Stimulated activated naive CD8-positive, alpha-beta T cell treated with anti-CD3 and anti-CD28 coated beads, Interleukin-15, Interleukin-2, amounts not matched to agents 100 ng/mL and 50 ng/mL, for 24 hours (primary cell): ENCODE results near the gene SGTA.
A peak's percentile ranks its signal among the peaks of the same experiment; 100 is the strongest.

Experiments used
- H3K27ac Mint-ChIP-seq: one replicate; pipeline ENCODE4 v1.8.0; 2021; ENCODE audit warnings: mild to moderate bottlenecking, mixed read lengths
- H3K27me3 Mint-ChIP-seq: one replicate; pipeline ENCODE4 v1.8.0; 2021; ENCODE audit warnings: mixed read lengths
- H3K36me3 Mint-ChIP-seq: one replicate; pipeline ENCODE4 v1.8.0; 2021; ENCODE audit warnings: low read depth, mixed read lengths
- H3K4me1 Mint-ChIP-seq: one replicate; pipeline ENCODE4 v1.8.0; 2021; ENCODE audit warnings: low read depth, mixed read lengths
- H3K4me3 Mint-ChIP-seq: one replicate; pipeline ENCODE4 v1.8.0; 2021; ENCODE audit warnings: mild to moderate bottlenecking, mixed read lengths
- H3K9me3 Mint-ChIP-seq: one replicate; pipeline ENCODE4 v1.8.0; 2021; ENCODE audit warnings: mixed read lengths

Gene SGTA

DNA sequence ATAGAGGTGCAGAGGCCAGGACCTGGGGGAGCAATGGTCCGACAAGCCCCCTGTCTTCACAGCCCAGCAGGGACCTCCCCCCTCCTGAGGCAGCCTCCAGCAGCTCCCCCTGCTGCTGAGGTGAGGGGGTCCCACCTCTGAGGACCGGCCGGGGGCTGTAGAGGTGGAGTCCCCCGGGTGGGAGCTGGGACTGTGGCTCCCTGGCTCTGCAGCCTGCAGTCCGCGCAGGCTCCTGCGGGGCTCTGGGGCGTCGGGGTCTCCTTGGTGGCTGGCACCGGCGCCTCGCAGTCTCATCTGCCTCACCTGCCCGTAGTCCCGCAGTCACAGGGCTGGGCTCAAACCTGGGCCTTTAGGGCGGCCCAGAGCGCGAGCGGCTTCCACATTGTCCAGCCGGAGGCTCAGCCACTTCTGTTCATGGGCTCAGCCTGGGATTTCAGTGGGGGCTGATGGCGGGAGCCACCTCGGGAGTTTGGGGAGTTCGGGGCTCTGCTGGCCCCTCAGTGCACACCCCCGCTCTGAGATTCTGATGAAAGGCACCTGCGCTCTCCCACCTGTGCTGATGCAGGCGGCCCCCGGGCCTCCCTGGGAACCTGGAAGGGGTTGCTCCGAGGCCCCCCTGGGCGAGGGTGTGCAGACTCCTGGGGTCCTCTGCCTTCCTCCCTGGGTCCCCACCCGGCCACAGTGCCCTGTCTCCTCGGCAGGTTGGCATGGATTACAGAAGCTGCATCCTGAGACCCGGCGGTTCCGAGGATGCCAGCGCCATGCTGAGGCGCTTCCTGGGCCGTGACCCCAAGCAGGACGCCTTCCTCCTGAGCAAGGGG is 29.6 kb upstream of the SGTA start:
- no peaks in the 10 kb centered on the region for H3K9me3 Mint-ChIP-seq

GRCh38 chr19:2811735-2812413 is 28.8 kb upstream of the SGTA start:
- no peaks in the 10 kb centered on the region for H3K27me3 Mint-ChIP-seq
- no peaks in the 10 kb centered on the region for H3K4me1 Mint-ChIP-seq
- no peaks in the 10 kb centered on the region for H3K9me3 Mint-ChIP-seq
- H3K27ac Mint-ChIP-seq, result no peak overlapping the region
- H3K4me3 Mint-ChIP-seq, result no peak overlapping the region
- peaks cover 17% of the 10 kb centered on the region for H3K36me3 Mint-ChIP-seq

More for the DNA sequence above, 29.6 kb upstream of the SGTA start:
- Mint-ChIP-seq H3K36me3 (peaks cover 17% of the 10 kb centered on the region), H3K27ac (no peak overlapping the region), H3K27me3 (no peaks in the 10 kb centered on the region), H3K4me3 (no peak overlapping the region), H3K4me1 (peaks cover 5% of the 10 kb centered on the region)

GRCh38 chr19:2811221-2811722 is 28.2 kb upstream of the SGTA start:
- H3K27ac Mint-ChIP-seq, result no peak overlapping the region
- H3K36me3 Mint-ChIP-seq, result peaks cover 22% of the 10 kb centered on the region
- H3K4me1 Mint-ChIP-seq, result no peaks in the 10 kb centered on the region
- H3K9me3 Mint-ChIP-seq, result no peaks in the 10 kb centered on the region
- no peak overlapping the region for H3K4me3 Mint-ChIP-seq
- H3K27me3 Mint-ChIP-seq, result no peaks in the 10 kb centered on the region

DNA sequence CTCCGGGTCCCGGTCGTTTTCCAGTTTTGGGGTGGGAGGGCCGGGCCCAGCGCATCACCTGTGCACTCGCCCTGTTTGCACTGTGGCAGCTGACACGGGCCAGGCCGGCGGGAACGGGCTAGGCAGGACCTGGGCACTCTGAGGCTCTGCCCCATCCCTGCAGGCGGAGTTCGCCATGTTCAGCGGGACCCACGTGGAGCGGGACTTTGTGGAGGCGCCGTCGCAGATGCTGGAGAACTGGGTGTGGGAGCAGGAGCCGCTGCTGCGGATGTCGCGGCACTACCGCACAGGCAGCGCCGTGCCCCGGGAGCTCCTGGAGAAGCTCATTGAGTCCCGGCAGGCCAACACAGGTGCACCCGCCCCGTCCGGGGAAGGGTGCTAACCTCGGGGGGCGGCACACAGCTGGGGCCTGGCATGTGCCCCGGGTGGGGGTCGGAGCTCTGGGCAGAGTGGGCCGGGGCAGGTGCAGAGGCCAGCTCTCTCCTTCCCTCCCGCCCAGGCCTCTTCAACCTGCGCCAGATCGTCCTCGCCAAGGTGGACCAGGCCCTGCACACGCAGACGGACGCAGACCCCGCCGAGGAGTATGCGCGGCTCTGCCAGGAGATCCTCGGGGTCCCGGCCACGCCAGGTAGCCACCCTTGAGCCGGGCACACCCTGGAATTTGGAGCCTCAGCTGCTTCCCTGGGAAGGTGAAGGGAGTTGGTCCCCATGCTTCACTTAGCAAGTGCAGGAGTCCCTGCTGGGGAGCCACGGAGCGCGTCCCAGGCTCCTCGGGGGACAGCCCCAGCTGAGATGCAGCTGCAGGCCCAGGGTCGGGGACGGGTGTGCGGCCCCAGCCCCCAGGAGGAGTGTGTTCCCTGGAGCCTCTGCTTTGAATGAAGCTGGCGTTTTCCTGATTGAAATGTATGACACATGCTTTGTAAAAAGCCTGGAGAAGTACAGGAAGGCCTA is 27.3 kb upstream of the SGTA start:
- Mint-ChIP-seq H3K4me1 (no peaks in the 10 kb centered on the region), H3K36me3 (peaks cover 25% of the 10 kb centered on the region), H3K4me3 (no peak overlapping the region), H3K27me3 (no peaks in the 10 kb centered on the region), H3K27ac (no peak overlapping the region), H3K9me3 (no peaks in the 10 kb centered on the region)

- H3K36me3 Mint-ChIP-seq, result peaks cover 29% of the 10 kb centered on the region
Measured at GRCh38 chr19:2809387-2810140, 26.5 kb upstream of the SGTA start.

GRCh38 chr19:2808129-2808941 is 25.3 kb upstream of the SGTA start:
- no peaks in the 10 kb centered on the region for H3K9me3 Mint-ChIP-seq
- no peaks in the 10 kb centered on the region for H3K27me3 Mint-ChIP-seq
- H3K27ac Mint-ChIP-seq, result no peak overlapping the region
- peaks cover 28% of the 10 kb centered on the region for H3K36me3 Mint-ChIP-seq
- H3K4me1 Mint-ChIP-seq, result peaks cover 8% of the 10 kb centered on the region
- no peak overlapping the region for H3K4me3 Mint-ChIP-seq

More at GRCh38 chr19:2809387-2810140, 26.5 kb upstream of the SGTA start:
- Mint-ChIP-seq H3K27ac (no peak overlapping the region), H3K4me3 (no peak overlapping the region), H3K27me3 (no peaks in the 10 kb centered on the region), H3K9me3 (no peaks in the 10 kb centered on the region), H3K4me1 (no peaks in the 10 kb centered on the region)

- Mint-ChIP-seq H3K27ac (no peak overlapping the region), H3K4me3 (no peak overlapping the region), H3K9me3 (no peaks in the 10 kb centered on the region), H3K27me3 (no peaks in the 10 kb centered on the region), H3K36me3 (peaks cover 35% of the 10 kb centered on the region), H3K4me1 (peaks cover 16% of the 10 kb centered on the region)
Measured at GRCh38 chr19:2807379-2808128, 24.5 kb upstream of the SGTA start.

DNA sequence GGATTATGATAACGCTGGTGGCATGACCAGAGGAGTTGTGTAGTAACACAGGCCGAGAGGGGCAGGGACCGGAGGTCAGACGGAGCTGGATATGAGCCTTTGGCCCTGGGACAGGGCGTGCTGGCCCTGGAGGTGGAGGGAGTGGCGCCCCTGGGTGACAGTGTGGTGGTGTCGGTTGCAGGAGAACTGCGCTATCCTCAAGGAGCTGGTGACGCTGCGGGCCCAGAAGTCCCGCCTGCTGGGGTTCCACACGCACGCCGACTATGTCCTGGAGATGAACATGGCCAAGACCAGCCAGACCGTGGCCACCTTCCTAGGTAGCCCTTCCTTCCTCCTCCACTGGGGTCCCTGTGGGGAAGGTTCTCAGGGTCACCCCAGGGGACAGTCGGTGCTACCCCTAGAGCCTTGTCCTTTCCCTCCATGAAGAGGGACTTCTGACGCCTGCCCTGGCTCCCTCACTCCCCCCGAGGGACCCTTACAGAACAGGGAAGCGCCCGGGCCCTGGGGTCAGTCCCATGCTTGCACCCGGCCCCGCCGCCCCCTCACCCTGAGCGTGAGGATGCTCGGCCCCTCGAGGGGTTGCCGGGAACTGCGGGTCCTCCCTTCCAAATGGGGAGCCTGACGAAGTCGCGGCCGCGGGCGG is 23.8 kb upstream of the SGTA start:
- Mint-ChIP-seq H3K4me1 (peaks cover 18% of the 10 kb centered on the region), H3K4me3 (no peak overlapping the region), H3K27me3 (no peaks in the 10 kb centered on the region), H3K27ac (no peak overlapping the region), H3K9me3 (no peaks in the 10 kb centered on the region), H3K36me3 (peaks cover 40% of the 10 kb centered on the region)

DNA sequence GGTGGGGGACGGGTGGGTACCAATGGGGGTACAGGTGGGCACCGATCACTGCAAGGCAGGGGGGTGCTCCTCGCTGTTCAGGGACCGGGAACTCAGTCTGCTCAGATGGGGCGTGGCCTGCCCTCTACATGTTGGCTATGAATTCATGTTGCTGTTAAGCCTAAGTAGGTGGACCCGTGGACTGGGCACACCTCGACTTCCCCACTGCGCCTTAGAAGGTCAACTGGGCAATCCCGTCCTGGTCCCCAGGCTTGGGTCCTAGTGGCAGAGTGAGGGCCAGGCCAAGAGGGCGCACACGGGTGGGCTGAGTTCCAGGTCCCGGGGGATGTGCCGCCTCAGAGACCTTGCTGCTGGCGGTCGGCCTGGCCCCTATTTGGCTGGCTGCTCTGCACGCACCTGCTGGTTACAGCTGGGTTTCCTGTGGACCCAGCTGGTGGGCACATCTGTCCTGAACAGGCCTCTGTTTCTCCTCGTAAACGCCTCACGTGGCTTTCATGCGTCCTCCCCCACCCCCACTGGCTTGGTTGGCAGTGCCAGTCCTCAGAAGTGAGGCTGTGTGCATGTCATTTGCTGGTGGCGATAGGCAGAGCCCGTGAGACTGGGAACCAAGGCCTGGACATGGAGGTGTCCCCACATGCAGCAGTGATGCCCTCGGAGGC is 23.0 kb upstream of the SGTA start:
- peaks cover 47% of the 10 kb centered on the region for H3K36me3 Mint-ChIP-seq

DNA sequence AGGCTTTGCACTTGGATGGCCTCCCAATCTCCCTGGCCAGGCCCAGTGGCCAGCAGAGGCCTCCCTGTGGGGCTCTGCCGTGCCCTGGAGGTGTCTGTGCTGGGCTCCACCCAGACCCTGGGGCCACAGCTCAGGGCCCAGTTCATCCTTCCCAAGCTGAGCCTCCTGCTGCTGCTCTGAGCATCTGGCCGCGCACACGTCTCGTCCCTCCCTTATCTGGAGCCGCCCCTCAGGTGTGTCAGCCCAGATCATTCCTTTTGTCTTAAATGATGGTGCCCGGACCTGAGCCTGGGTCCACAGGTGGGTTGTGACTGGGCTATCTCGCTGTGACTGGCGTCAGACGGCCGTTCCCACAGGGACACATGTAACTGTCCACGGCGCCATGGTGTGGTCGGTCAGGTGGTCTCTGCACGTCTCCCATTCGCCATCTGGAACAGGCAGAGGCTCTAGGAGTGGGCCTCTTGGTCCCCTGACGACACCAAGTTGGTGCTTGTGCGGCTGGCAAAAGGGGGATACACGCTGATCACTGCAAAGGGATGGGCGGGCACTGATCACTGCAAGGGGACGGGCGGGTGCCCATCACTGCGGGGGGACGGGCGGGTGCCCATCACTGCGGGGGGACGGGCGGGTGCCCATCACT is 22.3 kb upstream of the SGTA start:
- H3K4me3 Mint-ChIP-seq, result no peak overlapping the region
- H3K9me3 Mint-ChIP-seq, result no peaks in the 10 kb centered on the region
- peaks cover 18% of the 10 kb centered on the region for H3K4me1 Mint-ChIP-seq
- H3K27me3 Mint-ChIP-seq, result no peaks in the 10 kb centered on the region
- no peak overlapping the region for H3K27ac Mint-ChIP-seq
- H3K36me3 Mint-ChIP-seq, result peaks cover 48% of the 10 kb centered on the region

More for the DNA sequence above, 23.0 kb upstream of the SGTA start:
- H3K27me3 Mint-ChIP-seq, result no peaks in the 10 kb centered on the region
- H3K9me3 Mint-ChIP-seq, result no peaks in the 10 kb centered on the region
- no peak overlapping the region for H3K4me3 Mint-ChIP-seq
- no peak overlapping the region for H3K27ac Mint-ChIP-seq
- H3K4me1 Mint-ChIP-seq, result peaks cover 18% of the 10 kb centered on the region

GRCh38 chr19:2804156-2805004 is 21.3 kb upstream of the SGTA start:
- Mint-ChIP-seq H3K4me1 (peaks cover 18% of the 10 kb centered on the region), H3K27me3 (no peaks in the 10 kb centered on the region), H3K9me3 (no peaks in the 10 kb centered on the region), H3K27ac (peak overlapping the region; percentile 76), H3K4me3 (no peak overlapping the region), H3K36me3 (peaks cover 48% of the 10 kb centered on the region)
